HG02759 (cell line): ENCODE data around the gene CFAP74.

Experiments used
- ATAC-seq: cut with Tn5 transposase; IDR thresholded peaks from one replicate; pipeline ENCODE4 v1.9.1; 2021; ENCODE audit warnings: mild to moderate bottlenecking, moderate library complexity; ENCODE audit not compliant: unreplicated experiment

CFAP74 gene

GRCh38 chr1:2019571-2020309 is 16.2 kb upstream of the CFAP74 start:
- no peak for ATAC-seq

GRCh38 chr1:2019172-2019543 is 15.6 kb upstream of the CFAP74 start, which contains the start of gene GABRD:
TSS of gene GABRD (plus strand) at chr1:2019345. CDS start at chr1:2019424, 79 bp downstream.
- ATAC-seq, result no peak

- no peak for ATAC-seq
These were observed 14.9 kb upstream of the CFAP74 start for GRCh38 chr1:2018217-2019171.

GRCh38 chr1:2016123-2016522 is 12.5 kb upstream of the CFAP74 start:
- no peak for ATAC-seq

GRCh38 chr1:2014741-2015735 is 11.5 kb upstream of the CFAP74 start:
- ATAC-seq, result no peak

GRCh38 chr1:2014181-2014580 is 10.6 kb upstream of the CFAP74 start:
- no peak for ATAC-seq

- ATAC-seq, result no peak
These were observed 5.8 kb upstream of the CFAP74 start for GRCh38 chr1:2009101-2010053.

GRCh38 chr1:2004856-2005255 is 1.3 kb upstream of the CFAP74 start:
- no peak for ATAC-seq

GRCh38 chr1:2001773-2002411 is 1.7 kb downstream of the CFAP74 start:
- no peak for ATAC-seq

- no peak for ATAC-seq
These were observed 2.7 kb downstream of the CFAP74 start for GRCh38 chr1:2000850-2001249.

GRCh38 chr1:2000432-2000831 is 3.2 kb downstream of the CFAP74 start:
- ATAC-seq, result no peak

- no peak for ATAC-seq
These were observed 6.0 kb downstream of the CFAP74 start for GRCh38 chr1:1997576-1997975.

GRCh38 chr1:1996207-1996651 is 7.4 kb downstream of the CFAP74 start:
- ATAC-seq, result no peak

GRCh38 chr1:1994536-1994935 is 9.1 kb downstream of the CFAP74 start:
- no peak for ATAC-seq

- no peak for ATAC-seq
These were observed 13.4 kb downstream of the CFAP74 start for GRCh38 chr1:1990222-1990621.

- ATAC-seq, result no peak
These were observed 13.8 kb downstream of the CFAP74 start for GRCh38 chr1:1989789-1990188.

- ATAC-seq, result no peak
These were observed 14.5 kb downstream of the CFAP74 start for GRCh38 chr1:1989102-1989542.

GRCh38 chr1:1988061-1988945 is 15.3 kb downstream of the CFAP74 start:
- ATAC-seq, result no peak
